ENCODE data around the gene ZG16. TPM values are rescaled to one million over a fixed set of nuclear protein-coding genes. Genes with fewer than 3 reads are reported as not detected.
A peak's percentile ranks its signal among the peaks of the same experiment; 100 is the strongest.
"Not testable (repeated sequence)": the region's sequence is repeated elsewhere in the genome, so short reads cannot be mapped to it uniquely, and the experiment has no call there.

The ZG16 gene
- total RNA-seq, 1 experiment from 2014 or later, result not detected

GRCh38 chr16:29761882-29762281, 16.2 kb upstream of the ZG16 start:
- no peak for DNase-seq (ENCODE audit: low read depth in 1 of 2, low spot score in 2 of 2)
- Histone ChIP-seq H3K36me3 (no peaks in the 10 kb centered on the region), H3K27me3 (replicated peaks) (no peaks in the 10 kb centered on the region; the same call in 1 of the 2 replicates), H3K4me3 (no peak overlapping the region), H3K4me1 (replicated peaks) (no peaks in the 10 kb centered on the region), H3K9me3 (replicated peaks) (no peaks in the 10 kb centered on the region), H3K27ac (no peak overlapping the region)

GRCh38 chr16:29763326-29763725, 14.7 kb upstream of the ZG16 start:
- DNase-seq (ENCODE audit: low read depth in 1 of 2, low spot score in 2 of 2), result no peak
- Histone ChIP-seq H3K9me3 (replicated peaks) (no peaks in the 10 kb centered on the region), H3K36me3 (no peaks in the 10 kb centered on the region), H3K27me3 (replicated peaks) (no peaks in the 10 kb centered on the region; the same call in 1 of the 2 replicates), H3K4me1 (replicated peaks) (no peaks in the 10 kb centered on the region), H3K27ac (no peak overlapping the region), H3K4me3 (no peak overlapping the region)

GRCh38 chr16:29765167-29766032, 12.7 kb upstream of the ZG16 start:
- no peaks in the 10 kb centered on the region; the same call in 1 of the 2 replicates for H3K27me3 ChIP-seq (replicated peaks)
- H3K4me1 ChIP-seq (replicated peaks), result no peaks in the 10 kb centered on the region
- no peak overlapping the region for H3K4me3 ChIP-seq
- no peak overlapping the region for H3K27ac ChIP-seq
- no peaks in the 10 kb centered on the region for H3K36me3 ChIP-seq
- DNase-seq (ENCODE audit: low read depth in 1 of 2, low spot score in 2 of 2), result no peak
- no peaks in the 10 kb centered on the region for H3K9me3 ChIP-seq (replicated peaks)

GRCh38 chr16:29766571-29766970, 11.5 kb upstream of the ZG16 start:
- Histone ChIP-seq H3K36me3 (no peaks in the 10 kb centered on the region), H3K4me3 (no peak overlapping the region), H3K9me3 (replicated peaks) (no peaks in the 10 kb centered on the region), H3K27ac (no peak overlapping the region), H3K27me3 (replicated peaks) (no peaks in the 10 kb centered on the region; the same call in 1 of the 2 replicates), H3K4me1 (replicated peaks) (no peaks in the 10 kb centered on the region)
- no peak for DNase-seq (ENCODE audit: low read depth in 1 of 2, low spot score in 2 of 2)

GRCh38 chr16:29767062-29767461, 11.0 kb upstream of the ZG16 start:
- H3K27me3 ChIP-seq (replicated peaks), result no peaks in the 10 kb centered on the region; the same call in 1 of the 2 replicates
- H3K27ac ChIP-seq, result no peak overlapping the region

GRCh38 chr16:29769507-29769906, 8.5 kb upstream of the ZG16 start:
- DNase-seq (ENCODE audit: low read depth in 1 of 2, low spot score in 2 of 2), result no peak
- Histone ChIP-seq H3K4me1 (replicated peaks) (no peaks in the 10 kb centered on the region), H3K4me3 (no peak overlapping the region), H3K36me3 (no peaks in the 10 kb centered on the region), H3K27me3 (replicated peaks) (no peaks in the 10 kb centered on the region), H3K27ac (no peak overlapping the region), H3K9me3 (replicated peaks) (no peaks in the 10 kb centered on the region)

More at GRCh38 chr16:29767062-29767461, 11.0 kb upstream of the ZG16 start:
- Histone ChIP-seq H3K9me3 (replicated peaks) (no peaks in the 10 kb centered on the region), H3K4me1 (replicated peaks) (no peaks in the 10 kb centered on the region), H3K36me3 (no peaks in the 10 kb centered on the region), H3K4me3 (no peak overlapping the region)
- no peak for DNase-seq (ENCODE audit: low read depth in 1 of 2, low spot score in 2 of 2)

- Histone ChIP-seq H3K4me1 (replicated peaks) (no peaks in the 10 kb centered on the region), H3K27ac (no peak overlapping the region), H3K27me3 (replicated peaks) (no peaks in the 10 kb centered on the region), H3K4me3 (no peak overlapping the region), H3K9me3 (replicated peaks) (no peaks in the 10 kb centered on the region), H3K36me3 (no peaks in the 10 kb centered on the region)
- DNase-seq (ENCODE audit: low read depth in 1 of 2, low spot score in 2 of 2), result no peak
Measured at GRCh38 chr16:29770250-29770929, 7.7 kb upstream of the ZG16 start.

GRCh38 chr16:29772330-29772729, 5.7 kb upstream of the ZG16 start:
- not testable (repeated sequence) for H3K27me3 ChIP-seq (replicated peaks); H3K9me3 ChIP-seq (replicated peaks); DNase-seq (ENCODE audit: low read depth in 1 of 2, low spot score in 2 of 2)

GRCh38 chr16:29774730-29775129, 3.3 kb upstream of the ZG16 start:
- Histone ChIP-seq H3K27ac (no peak overlapping the region), H3K4me3 (no peak overlapping the region), H3K9me3 (replicated peaks) (no peaks in the 10 kb centered on the region), H3K27me3 (replicated peaks) (no peaks in the 10 kb centered on the region), H3K4me1 (replicated peaks) (peaks cover 7% of the 10 kb centered on the region), H3K36me3 (no peaks in the 10 kb centered on the region)
- DNase-seq (ENCODE audit: low read depth in 1 of 2, low spot score in 2 of 2), result no peak

More at GRCh38 chr16:29772330-29772729, 5.7 kb upstream of the ZG16 start:
- not testable (repeated sequence) for H3K36me3 ChIP-seq; H3K4me3 ChIP-seq; H3K4me1 ChIP-seq (replicated peaks); H3K27ac ChIP-seq

- no peaks in the 10 kb centered on the region for H3K9me3 ChIP-seq (replicated peaks)
- no peaks in the 10 kb centered on the region for H3K36me3 ChIP-seq
- no peaks in the 10 kb centered on the region for H3K27me3 ChIP-seq (replicated peaks)
- peaks cover 8% of the 10 kb centered on the region for H3K4me1 ChIP-seq (replicated peaks)
- no peak overlapping the region for H3K4me3 ChIP-seq
- H3K27ac ChIP-seq, result no peak overlapping the region
- no peak for DNase-seq (ENCODE audit: low read depth in 1 of 2, low spot score in 2 of 2)
Measured at GRCh38 chr16:29775742-29776408, 2.2 kb upstream of the ZG16 start.

GRCh38 chr16:29779474-29779873, 1.4 kb downstream of the ZG16 start:
- Histone ChIP-seq H3K36me3 (no peaks in the 10 kb centered on the region), H3K4me1 (replicated peaks) (peaks cover 8% of the 10 kb centered on the region), H3K27me3 (replicated peaks) (no peaks in the 10 kb centered on the region), H3K27ac (no peak overlapping the region), H3K9me3 (replicated peaks) (no peaks in the 10 kb centered on the region), H3K4me3 (no peak overlapping the region)
- DNase-seq (ENCODE audit: low read depth in 1 of 2, low spot score in 2 of 2), result peak in 1 of 2 experiments; percentile 57

- DNase-seq (ENCODE audit: low read depth in 1 of 2, low spot score in 2 of 2); H3K27ac ChIP-seq; H3K9me3 ChIP-seq (replicated peaks); H3K4me3 ChIP-seq; H3K4me1 ChIP-seq (replicated peaks); H3K36me3 ChIP-seq; H3K27me3 ChIP-seq (replicated peaks): not testable (repeated sequence)
Measured at GRCh38 chr16:29783094-29783953, 5.3 kb downstream of the ZG16 start.

GRCh38 chr16:29784157-29784556, 6.1 kb downstream of the ZG16 start:
- Histone ChIP-seq H3K27me3 (replicated peaks) (no peaks in the 10 kb centered on the region), H3K27ac (no peak overlapping the region), H3K36me3 (no peaks in the 10 kb centered on the region), H3K9me3 (replicated peaks) (no peaks in the 10 kb centered on the region), H3K4me3 (no peak overlapping the region), H3K4me1 (replicated peaks) (peaks cover 6% of the 10 kb centered on the region)
- DNase-seq (ENCODE audit: low read depth in 1 of 2, low spot score in 2 of 2), result no peak
